HG02885 (cell line): Measurements from ENCODE around the gene B4GALT2.

Experiments used
- ATAC-seq: cut with Tn5 transposase; IDR thresholded peaks from one replicate; pipeline ENCODE4 v1.9.1; 2021; ENCODE audit warnings: mild to moderate bottlenecking; ENCODE audit not compliant: unreplicated experiment, poor library complexity

Gene B4GALT2

GRCh38 chr1:44038876-44039657 is 60.1 kb downstream of the B4GALT2 start:
- no peak for ATAC-seq

GRCh38 chr1:44040418-44040817 is 61.4 kb downstream of the B4GALT2 start:
- no peak for ATAC-seq
